Measurements from ENCODE around the gene CZIB. TPM values are rescaled to one million over a fixed set of nuclear protein-coding genes. Genes with fewer than 3 reads are reported as not detected.

CZIB gene
- total RNA-seq, 4 donors from 2014 or later: 58.8 to 103 (median 84.4) TPM

DNA sequence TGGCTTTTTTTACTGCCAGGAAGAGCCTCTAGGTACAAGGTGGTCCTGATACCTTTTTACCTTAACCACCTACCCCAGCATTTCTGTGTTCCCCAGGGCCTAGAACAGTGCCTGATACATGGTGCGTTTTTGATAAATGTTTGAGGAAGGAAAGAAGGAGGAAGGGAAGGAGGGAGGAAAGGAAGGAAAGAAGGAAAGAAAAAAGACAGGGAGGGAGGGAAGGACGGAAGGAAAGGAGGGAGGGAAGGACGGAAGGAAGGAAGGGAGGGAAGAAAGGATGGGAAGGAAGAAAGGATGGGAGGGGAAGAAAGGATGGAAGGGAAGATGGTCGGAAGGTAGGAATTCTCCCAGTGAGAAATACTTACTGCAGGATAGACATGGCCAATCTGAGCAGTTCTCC is 29.9 kb upstream of the CZIB start:
- no peak for ATAC-seq
- H3K27me3 ChIP-seq: no peaks in the 10 kb centered on the region
- no peaks in the 10 kb centered on the region for H3K36me3 ChIP-seq
- H3K4me1 ChIP-seq: no peaks in the 10 kb centered on the region
- no peak for TF ChIP-seq POLR2A (IDR thresholded peaks at IDR 0.05)
- TF ChIP-seq, protein P1, sequence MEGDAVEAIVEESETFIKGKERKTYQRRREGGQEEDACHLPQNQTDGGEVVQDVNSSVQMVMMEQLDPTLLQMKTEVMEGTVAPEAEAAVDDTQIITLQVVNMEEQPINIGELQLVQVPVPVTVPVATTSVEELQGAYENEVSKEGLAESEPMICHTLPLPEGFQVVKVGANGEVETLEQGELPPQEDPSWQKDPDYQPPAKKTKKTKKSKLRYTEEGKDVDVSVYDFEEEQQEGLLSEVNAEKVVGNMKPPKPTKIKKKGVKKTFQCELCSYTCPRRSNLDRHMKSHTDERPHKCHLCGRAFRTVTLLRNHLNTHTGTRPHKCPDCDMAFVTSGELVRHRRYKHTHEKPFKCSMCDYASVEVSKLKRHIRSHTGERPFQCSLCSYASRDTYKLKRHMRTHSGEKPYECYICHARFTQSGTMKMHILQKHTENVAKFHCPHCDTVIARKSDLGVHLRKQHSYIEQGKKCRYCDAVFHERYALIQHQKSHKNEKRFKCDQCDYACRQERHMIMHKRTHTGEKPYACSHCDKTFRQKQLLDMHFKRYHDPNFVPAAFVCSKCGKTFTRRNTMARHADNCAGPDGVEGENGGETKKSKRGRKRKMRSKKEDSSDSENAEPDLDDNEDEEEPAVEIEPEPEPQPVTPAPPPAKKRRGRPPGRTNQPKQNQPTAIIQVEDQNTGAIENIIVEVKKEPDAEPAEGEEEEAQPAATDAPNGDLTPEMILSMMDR (IDR thresholded peaks at IDR 0.05): no peak
- no peak for TF ChIP-seq POLR2AphosphoS5 (IDR thresholded peaks at IDR 0.05)
- TF ChIP-seq EP300 (IDR thresholded peaks at IDR 0.05): no peak
- H3K27ac ChIP-seq: no peak overlapping the region
- WGBS, 2 donors (ENCODE audit: low coverage in 1 of 2): 77 to 88% methylated on average over 3 to 4 of the region's 4 CpGs
- H3K9me3 ChIP-seq: no peaks in the 10 kb centered on the region
- H3K4me3 ChIP-seq: no peak overlapping the region

DNA sequence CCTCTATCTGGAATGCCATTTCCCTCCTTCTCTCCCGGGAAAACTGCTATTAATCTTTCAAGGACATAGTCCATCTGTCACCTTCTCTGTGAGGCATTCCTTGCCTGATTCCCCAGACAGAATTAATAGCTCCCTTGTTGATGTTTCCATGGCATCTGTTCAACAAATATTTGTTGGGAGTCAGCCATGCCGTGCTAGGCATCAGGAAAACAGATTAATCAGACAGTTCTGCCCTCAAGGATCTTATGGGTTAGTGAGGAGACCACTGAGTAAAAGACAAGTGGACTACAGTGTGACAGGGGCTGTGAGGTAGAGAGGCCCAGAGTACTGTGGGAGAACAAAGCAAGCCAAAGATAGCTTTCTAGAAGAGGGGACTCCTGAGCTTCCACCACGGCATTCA is 29.3 kb upstream of the CZIB start:
- WGBS, 2 donors (ENCODE audit: low coverage in 1 of 2): 35 to 45% methylated on average over 2 of the region's 3 CpGs

DNA sequence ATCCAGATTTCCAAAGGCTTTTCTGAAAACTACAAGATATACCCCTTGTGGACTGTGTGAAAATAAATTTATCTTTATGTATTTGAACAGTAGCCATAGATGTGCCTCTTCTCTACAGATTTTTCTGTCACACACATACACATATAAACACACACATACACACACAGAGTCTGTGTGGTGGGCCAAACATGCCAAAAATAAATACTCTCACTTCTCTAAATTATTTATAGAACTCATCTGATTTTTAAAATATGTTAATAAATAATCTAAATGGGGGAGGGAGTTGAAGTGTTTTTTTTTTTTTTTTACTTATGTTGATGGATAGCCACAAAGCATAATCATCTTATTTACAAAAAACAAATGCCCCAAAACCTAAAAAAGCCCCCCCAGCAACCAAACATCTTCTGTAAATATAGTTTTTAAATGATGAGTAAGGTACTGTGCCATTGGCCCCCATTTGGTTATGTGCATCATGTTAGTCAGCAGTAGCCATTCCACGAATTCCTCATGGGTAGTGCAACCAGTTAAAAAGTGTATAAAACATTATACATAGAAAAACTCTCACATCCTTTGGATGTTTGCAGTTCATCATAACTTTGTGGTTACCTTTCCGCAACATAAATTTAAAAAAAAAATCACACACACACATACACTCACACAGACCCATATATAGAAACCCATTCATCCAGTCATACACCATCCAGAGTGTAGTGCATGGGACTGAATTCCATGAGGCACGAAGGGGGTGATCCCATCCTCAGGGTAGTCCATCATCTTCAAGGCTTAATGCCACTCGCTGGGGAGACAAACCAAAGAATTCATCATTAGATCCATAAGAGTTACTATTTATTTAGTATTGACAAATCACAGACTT is 26.1 kb upstream of the CZIB start:
- no peak overlapping the region for H3K4me3 ChIP-seq
- H3K36me3 ChIP-seq: no peaks in the 10 kb centered on the region
- TF ChIP-seq EP300 (IDR thresholded peaks at IDR 0.05): no peak
- no peak for ATAC-seq
- WGBS, 2 donors (ENCODE audit: low coverage in 1 of 2): 72 to 90% methylated on average over 4 of the region's 4 CpGs
- H3K27ac ChIP-seq: no peak overlapping the region
- no peaks in the 10 kb centered on the region for H3K9me3 ChIP-seq
- no peaks in the 10 kb centered on the region for H3K4me1 ChIP-seq
- H3K27me3 ChIP-seq: no peaks in the 10 kb centered on the region

More for the DNA sequence above, 29.3 kb upstream of the CZIB start:
- Histone ChIP-seq H3K9me3 (no peaks in the 10 kb centered on the region), H3K27ac (no peak overlapping the region), H3K4me3 (no peak overlapping the region), H3K27me3 (no peaks in the 10 kb centered on the region), H3K36me3 (no peaks in the 10 kb centered on the region), H3K4me1 (no peaks in the 10 kb centered on the region)
- no peak for ATAC-seq
- TF ChIP-seq, protein P1 (IDR thresholded peaks at IDR 0.05): no peak
- no peak for TF ChIP-seq EP300 (IDR thresholded peaks at IDR 0.05)
- no peak for TF ChIP-seq POLR2A (IDR thresholded peaks at IDR 0.05)
- TF ChIP-seq POLR2AphosphoS5 (IDR thresholded peaks at IDR 0.05): no peak

DNA sequence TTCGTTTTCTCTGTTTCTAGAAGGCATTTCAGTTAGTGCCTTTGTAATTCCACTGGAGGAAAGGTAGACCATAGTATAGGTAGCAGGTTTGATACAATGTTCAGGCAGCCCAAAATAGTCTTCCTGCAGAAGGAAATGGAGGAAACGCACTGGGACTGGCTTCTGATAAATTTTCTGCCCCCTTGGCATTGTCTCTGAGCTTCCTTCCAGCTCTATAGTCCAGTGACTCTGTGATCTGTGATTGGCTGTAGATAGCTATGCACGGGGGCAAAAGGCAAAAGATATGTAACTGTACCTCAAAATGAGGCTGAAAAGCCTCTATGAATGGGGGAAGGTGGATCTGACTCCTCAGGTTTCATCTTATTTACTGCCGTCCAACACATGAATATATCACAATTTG is 23.7 kb upstream of the CZIB start:
- no peak overlapping the region for H3K4me3 ChIP-seq

DNA sequence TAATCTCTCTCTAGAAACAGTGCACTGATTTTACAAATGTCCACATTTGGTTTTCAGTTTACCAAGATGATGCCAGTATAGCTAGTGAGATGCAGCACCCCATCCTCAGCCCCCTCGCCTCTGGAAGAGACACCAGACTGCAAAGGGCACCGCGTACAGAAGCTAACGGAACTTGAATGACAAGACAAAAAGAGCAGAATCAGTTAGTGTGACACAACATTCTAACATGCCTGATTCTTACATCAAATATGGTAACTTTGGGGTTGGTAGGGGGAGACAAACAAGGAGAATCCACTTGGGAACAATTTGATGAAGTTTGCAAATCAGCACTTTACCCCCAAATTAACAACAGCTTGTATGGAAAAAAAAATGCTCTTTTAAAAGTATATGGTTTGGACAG is 21.9 kb upstream of the CZIB start:
- Histone ChIP-seq H3K9me3 (no peaks in the 10 kb centered on the region), H3K36me3 (no peaks in the 10 kb centered on the region), H3K4me1 (peaks cover 0 to 12% (median 4%) of the 10 kb centered on the region in 3 donors), H3K27ac (no peak overlapping the region), H3K4me3 (no peak overlapping the region), H3K27me3 (no peaks in the 10 kb centered on the region)
- TF ChIP-seq POLR2AphosphoS5 (IDR thresholded peaks at IDR 0.05) (no peak), EP300 (IDR thresholded peaks at IDR 0.05) (no peak), POLR2A (IDR thresholded peaks at IDR 0.05) (no peak)
- TF ChIP-seq, protein P1 (IDR thresholded peaks at IDR 0.05): no peak
- no peak for ATAC-seq
- 54 to 57% methylated on average over 3 to 4 of the region's 4 CpGs for WGBS, 2 donors (ENCODE audit: low coverage in 1 of 2)

More for the DNA sequence above, 23.7 kb upstream of the CZIB start:
- no peak for ATAC-seq
- H3K27me3 ChIP-seq: no peaks in the 10 kb centered on the region
- WGBS, 2 donors (ENCODE audit: low coverage in 1 of 2): 64 to 69% methylated on average over 4 of the region's 4 CpGs
- H3K27ac ChIP-seq: no peak overlapping the region
- H3K36me3 ChIP-seq: no peaks in the 10 kb centered on the region
- H3K9me3 ChIP-seq: no peaks in the 10 kb centered on the region
- peaks cover 0 to 1% (median under 1%) of the 10 kb centered on the region in 3 donors for H3K4me1 ChIP-seq
- TF ChIP-seq, protein P1 (IDR thresholded peaks at IDR 0.05): no peak
- no peak for TF ChIP-seq POLR2A (IDR thresholded peaks at IDR 0.05)
- no peak for TF ChIP-seq POLR2AphosphoS5 (IDR thresholded peaks at IDR 0.05)
- TF ChIP-seq EP300 (IDR thresholded peaks at IDR 0.05): no peak

Data from gastroesophageal sphincter (tissue), 4 donors.